HG02678 (cell line): ENCODE results near the gene UQCC2.

ENCODE experiments used
- ATAC-seq: cut with Tn5 transposase; IDR thresholded peaks from one replicate; pipeline ENCODE4 v1.9.1; 2021; ENCODE audit warnings: mild to moderate bottlenecking, moderate library complexity; ENCODE audit not compliant: unreplicated experiment

Gene UQCC2

GRCh38 chr6:33725891-33726673, 14.6 kb upstream of the UQCC2 start:
- no peak for ATAC-seq

DNA sequence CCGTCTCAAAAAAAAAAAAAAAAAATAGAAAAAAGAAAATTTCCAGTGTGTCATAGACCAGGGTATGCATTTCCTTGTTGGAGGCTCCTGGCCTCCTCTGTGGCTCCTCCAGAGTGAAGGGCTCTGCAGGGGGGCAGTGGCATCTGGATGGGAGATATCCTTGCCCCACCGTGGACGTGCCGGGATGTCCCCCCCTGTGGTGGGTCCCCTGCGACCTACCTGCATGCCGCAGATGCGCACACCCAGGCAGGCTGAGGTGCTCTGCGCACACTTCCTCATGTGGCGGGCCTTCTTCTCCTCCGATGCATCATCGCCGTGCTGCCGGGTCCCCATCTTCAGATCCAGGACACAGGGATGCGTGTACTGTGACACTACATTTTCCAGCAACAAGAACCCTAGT, 13.7 kb upstream of the UQCC2 start:
- ATAC-seq: no peak

GRCh38 chr6:33724102-33725023, 12.9 kb upstream of the UQCC2 start:
- ATAC-seq: no peak

DNA sequence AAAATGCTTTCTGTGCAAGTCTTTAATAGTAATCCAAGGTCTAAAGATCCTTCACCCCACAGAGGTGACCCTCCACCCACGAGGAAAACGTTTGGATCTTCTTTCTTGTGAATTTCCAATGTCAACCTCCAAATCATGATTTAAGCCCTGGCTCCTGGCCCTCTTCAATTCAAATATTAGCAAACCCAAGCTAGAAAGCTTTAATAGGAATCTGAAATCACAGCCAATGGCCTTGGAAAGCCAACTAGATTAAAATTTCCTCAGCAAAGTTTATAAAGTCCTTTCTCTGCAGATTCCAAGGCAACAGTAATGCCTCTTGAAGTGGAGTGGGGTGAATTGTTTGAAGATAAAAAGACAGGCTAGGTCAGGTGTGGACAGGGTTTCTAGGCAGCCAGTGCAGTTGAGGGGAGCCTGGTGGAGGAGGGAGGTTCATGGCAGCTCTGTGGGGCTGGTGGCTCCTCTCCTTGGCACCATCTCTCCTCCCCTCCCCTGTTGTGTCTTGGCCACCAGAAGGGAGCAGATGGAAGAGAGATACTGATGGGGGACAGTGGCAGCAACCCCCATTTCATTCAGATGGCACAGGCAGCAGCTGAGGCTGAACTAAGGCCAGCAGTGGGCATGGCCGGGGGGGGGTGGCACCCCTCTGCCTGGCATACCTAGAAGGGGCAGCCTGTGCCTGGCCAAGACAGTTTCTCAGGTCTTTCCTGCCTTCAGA, 12.0 kb upstream of the UQCC2 start:
- no peak for ATAC-seq

DNA sequence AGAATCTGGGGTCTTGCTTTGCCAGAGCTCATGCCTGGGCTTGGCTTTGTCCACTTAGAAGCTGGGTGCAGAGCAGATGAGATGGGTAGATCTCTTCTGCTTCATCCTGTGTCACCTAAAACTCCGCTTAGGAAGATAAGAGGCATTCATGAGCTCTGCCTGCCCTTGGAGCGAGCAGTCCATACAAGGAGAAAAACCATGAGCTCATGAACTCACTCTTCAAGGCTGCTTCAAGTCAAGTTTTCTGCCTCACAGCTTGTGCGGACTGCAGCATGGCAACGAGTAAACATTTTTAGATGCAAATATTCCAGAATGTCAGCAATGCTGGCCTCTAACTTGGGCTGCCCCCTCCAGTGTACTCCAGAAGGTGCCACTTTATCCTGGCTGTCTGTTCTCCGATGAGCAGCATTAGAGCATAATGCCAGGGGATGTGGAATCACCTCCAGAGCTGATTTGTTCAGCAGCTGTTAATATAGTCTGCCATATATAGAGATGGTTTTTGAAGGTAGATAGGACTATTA, 10.7 kb upstream of the UQCC2 start:
- ATAC-seq: no peak

DNA sequence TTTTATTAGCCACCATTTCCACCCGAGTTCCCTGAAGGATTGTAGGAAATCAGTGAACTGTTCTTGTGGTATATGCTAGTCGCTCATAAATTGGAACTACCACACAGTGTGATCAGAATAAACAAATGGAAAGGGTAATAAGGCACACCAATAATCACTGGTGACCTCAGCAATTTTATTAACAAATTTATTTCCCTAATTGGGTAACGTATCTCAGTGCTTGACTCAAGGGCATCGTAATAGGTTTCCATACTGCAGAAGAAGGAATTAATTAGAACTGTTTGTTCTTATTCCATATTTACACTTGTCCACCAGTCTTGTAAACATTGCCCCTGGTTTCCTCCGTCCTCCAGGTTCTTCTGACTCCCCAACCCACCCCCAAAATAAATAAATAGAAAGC, 10.0 kb upstream of the UQCC2 start:
- ATAC-seq: no peak

DNA sequence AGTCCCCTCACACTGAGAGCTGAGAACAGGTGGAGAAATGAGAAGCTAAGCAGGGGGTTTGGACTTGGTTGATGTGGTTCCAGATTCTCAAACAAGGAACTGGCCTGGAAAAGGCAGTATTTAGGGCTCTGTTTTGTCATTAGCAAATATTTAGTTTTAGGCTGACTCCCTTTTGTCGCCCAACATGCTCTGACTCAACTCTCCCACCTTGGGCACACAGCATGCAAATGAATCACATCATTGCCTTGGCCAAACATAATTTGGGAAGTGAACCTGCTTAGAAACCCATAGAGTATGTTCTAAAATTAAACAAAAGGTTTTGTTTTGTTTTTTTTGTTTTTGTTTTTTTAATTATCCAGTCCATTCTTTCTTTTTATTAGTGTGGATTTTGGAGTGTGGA, 9.5 kb upstream of the UQCC2 start:
- ATAC-seq: no peak

DNA sequence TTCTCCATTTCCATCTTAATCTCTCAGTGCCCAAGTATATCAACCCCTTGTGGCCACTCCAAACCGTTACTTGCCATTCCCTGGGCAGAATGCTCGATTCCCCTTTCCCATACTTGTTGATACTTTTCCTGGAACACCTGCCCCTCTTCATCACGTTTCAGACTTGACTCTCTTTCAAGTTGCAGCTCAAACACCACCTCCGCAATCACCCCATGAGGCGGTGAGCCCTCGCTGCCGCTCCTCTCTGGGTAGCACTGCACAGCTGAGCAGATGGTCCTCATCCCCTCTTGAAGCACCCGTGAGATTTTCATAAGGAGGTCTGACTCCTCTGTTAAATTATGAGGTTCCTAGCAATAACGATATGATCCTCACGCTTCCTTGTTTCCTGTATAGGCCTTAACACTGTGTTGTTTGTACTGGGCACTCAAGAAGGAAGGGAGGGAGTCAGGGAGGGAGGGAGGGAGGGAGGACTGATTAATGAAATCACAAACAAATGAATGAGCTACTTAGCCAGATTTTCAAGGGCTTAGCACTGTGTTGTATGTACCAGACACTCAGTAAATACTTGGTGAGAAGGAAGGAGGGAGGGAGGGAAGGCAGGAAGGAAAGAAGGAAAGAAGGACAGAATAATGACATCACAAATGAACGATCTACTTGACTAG, 8.0 kb upstream of the UQCC2 start:
- ATAC-seq: no peak

DNA sequence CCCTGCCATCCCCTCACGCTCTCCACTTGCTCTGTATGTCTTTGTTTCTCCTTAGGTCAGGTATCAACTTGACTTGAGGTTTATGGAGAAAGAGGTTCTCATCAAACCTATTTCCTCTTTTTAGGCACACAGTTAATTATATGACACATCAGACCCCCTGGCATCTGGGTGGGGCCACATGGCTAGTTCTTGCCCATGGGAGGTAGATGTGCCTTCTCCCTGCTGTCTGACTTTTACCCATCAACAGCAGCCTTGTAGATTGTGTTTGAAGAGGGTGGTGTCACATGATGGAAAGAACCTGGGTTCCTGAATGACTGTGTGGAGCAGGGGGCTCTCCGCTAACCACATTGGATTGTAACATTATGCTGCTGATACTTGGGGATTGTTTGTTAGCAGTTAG, 7.2 kb upstream of the UQCC2 start:
- no peak for ATAC-seq

GRCh38 chr6:33717934-33718455, 6.5 kb upstream of the UQCC2 start:
- ATAC-seq: no peak

DNA sequence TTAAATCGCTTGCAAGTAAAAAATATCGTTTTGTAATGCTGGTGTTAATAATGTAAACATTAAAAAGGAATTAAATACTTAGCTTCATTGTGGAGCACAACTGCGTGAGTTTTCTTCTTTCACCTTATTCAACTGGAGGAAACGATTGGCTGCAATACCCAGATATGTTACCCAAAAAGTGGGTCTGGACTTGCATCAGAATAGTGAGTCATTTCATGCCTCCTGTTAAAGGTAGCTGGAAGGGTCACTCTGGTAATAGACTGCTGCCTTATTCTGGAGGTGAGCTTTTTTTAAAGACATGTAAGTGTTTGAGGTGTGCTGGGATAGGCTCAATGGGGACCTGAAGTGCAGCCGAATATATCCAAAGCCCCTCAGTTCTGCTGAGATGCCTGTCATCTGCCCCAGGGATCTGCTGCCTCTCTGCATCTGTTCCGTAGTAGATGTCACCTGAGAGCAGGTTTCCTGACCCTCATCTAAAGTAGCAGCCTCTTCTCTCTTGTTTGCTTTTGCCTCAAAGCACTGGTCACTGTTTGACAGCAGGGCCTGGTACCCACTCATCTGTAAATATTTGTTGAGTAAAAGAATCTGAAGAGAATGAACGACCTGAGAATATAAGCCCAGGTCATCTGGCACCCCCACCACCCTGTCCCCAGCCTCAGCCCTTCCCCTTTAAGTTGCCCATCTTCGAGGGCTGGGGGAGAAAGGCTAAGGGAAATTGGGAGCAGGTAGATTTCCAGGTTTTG, 5.6 kb upstream of the UQCC2 start:
- ATAC-seq: no peak

DNA sequence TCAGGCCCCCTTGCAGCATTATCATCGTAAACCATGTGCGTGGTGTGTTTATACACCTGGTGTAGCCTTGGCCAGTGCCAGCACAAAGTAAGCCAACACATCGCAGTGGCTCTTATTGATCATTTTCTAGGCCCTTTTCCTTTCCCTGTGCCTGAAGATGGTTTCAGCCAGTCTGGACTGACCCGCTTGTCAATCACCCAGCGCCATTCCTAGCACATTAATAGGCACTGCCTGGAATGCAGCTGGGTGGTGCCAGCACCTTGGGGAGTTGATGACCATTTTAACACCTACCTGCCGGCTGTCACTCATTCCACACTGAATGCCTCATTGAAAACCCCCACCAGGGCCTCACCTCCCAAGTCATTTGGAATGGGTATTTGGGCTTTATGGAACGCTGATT, 4.9 kb upstream of the UQCC2 start:
- no peak for ATAC-seq

GRCh38 chr6:33714385-33715040, 3.0 kb upstream of the UQCC2 start:
- ATAC-seq: no peak

DNA sequence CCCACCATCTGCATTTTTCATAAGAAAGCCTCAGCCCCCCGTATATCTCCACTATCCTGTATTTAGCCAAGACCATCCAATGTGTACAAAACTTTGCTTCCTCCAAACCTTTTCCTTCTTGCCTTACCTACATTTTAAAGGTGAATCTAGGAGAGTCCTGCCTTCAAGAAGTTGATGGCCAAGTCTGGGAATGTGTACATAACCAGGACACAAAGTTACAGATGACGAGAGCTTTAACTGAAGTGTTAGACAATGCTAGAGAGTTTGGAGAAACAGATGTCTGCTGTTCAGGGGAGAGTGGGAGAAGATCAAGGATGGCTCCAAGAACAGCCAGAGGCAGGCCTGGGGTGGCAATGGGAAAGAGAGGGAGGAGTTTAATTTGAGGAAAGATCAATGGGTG, 2.3 kb upstream of the UQCC2 start:
- ATAC-seq: no peak

GRCh38 chr6:33712914-33713313, 1.4 kb upstream of the UQCC2 start:
- ATAC-seq: no peak

- no peak for ATAC-seq
These were observed 991 bp downstream of the UQCC2 start for GRCh38 chr6:33710296-33711121.

DNA sequence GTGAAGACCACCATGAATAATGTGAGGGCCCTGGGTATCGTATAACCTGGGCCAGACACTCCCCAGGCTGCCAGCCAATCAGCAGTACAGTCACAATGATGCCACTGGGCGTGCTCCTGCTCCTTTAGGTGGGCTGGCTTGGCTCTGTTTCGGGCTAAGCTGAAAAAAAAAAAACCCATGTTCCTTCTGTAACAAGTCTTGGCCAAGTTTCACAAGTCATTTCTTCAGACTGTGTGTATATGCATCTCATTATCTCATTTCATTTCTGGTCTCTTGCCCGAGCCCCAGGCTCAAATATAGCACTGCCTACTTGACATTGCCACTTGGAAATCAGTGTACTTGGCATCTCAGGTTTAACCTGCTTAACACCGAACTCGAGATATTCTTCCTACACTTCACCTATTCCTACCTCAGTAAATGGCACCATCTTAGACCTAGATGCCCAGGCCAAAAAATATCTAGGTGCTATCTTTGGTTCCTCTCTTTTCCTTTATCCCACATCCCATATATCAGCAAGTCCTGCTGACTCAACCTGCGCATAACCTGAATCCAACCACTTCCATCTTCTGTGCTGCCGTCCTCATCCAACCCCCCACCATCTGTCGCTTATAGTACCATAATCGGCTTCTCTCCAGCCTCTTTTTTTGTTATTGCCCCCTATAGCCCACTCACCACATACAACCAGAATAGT, 1.8 kb downstream of the UQCC2 start:
- ATAC-seq: no peak
